Measurements from ENCODE around the gene NUP85.
"Not testable (repeated sequence)": the region's sequence is repeated elsewhere in the genome, so short reads cannot be mapped to it uniquely, and the experiment has no call there.

The NUP85 gene, protein sequence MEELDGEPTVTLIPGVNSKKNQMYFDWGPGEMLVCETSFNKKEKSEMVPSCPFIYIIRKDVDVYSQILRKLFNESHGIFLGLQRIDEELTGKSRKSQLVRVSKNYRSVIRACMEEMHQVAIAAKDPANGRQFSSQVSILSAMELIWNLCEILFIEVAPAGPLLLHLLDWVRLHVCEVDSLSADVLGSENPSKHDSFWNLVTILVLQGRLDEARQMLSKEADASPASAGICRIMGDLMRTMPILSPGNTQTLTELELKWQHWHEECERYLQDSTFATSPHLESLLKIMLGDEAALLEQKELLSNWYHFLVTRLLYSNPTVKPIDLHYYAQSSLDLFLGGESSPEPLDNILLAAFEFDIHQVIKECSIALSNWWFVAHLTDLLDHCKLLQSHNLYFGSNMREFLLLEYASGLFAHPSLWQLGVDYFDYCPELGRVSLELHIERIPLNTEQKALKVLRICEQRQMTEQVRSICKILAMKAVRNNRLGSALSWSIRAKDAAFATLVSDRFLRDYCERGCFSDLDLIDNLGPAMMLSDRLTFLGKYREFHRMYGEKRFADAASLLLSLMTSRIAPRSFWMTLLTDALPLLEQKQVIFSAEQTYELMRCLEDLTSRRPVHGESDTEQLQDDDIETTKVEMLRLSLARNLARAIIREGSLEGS

DNA sequence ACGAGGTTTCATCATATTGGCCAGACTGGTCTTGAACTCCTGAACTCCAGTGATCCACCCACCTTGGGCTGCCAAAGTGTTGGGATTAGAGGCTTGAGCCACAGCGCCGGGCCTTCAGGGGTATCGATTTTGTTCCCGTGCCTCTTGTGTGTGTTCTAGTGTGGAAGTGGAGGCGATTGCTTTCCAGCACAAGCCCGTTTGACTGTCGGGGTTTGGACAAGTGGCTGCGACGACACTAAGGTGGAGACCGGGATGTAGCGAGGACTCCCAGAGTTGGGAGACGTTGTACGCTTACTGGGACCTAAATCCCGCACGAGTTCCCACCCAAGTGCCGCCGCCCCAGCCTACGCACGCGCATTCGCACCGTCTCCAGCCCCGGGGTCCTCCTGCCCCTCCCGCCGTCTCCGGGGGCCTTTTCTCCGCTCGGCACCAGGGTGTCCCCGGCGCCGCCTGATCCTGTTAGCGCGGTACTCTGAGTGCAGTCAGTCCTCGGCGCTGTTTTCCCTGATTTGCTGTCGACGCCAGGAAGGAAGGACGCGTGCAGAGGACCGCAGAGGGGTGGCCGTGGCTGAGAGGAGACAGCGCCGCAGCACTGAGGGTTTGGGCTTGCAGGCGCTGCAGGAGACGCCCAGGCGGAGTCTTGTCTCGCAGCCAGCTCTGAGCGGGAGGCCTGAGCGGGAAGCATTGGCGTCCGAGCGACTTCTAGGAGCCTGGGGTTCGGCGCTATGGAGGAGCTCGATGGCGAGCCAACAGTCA lies at the start of gene NUP85:
NUP85 (plus strand) TSS at position 643 of the 756 bp plus-strand sequence; CDS start at position 726, 83 bp downstream.
- DNase-seq (ENCODE audit: low read depth, low spot score) = peak; percentile 87

DNA sequence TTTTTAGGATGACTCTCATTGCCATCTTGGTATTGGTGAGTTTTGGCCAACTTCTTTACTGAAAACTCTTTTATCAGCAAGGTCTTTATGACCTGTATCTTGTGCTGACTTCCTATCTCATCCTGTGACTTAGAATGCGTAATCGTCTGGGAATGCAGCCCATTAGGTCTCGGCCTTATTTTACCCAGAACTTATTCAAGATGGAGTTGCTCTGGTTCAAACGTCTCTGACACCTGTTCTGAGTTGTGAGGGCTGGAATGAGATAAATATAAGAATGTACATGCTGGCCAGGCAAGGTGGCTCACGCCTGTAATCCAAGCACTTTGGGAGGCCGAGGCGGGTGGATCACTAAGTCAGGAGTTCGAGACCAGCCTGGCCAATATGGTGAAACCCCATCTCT lies 47.0 kb upstream of the NUP85 start:
- not testable (repeated sequence) for DNase-seq (ENCODE audit: low read depth, low spot score)

DNA sequence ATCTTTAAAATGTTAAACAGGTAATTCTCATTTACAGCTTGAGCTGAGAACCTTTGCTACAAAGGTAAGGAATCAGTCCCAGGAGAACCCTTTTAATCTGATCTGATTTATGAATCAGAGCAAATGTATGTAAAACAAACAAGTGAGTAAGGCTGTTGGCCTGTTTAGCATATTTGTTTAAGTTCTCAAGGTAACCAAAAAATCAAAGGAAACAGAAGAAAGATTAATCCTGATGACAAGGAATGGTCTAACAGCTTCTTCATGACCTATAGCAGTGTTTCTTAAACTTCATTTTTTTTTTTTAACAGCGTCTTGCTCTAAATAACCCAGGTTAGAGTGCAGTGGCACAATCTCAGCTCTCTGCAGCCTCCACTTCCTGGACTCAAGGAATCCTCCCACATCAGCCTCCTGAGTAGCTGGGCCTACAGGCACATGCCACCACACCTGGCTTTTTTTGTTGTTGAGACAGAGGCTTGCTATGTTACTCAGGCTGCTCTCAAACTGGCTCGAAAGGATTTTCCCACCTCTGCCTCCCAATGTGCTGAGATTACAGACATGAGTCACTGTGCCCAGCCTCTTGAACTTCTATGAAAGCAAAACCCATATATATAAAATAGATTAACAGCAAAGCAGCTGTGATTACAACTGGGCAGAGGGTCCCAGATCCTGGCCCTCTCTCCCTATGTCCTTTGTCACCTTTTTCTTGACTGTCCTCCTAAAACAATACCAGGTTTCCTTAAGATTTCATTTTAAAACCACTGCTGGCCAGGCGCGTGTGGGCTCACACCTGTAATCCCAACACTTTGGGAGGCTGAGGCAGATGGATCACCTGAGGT lies 46.1 kb upstream of the NUP85 start:
- DNase-seq (ENCODE audit: low read depth, low spot score) = no peak

DNA sequence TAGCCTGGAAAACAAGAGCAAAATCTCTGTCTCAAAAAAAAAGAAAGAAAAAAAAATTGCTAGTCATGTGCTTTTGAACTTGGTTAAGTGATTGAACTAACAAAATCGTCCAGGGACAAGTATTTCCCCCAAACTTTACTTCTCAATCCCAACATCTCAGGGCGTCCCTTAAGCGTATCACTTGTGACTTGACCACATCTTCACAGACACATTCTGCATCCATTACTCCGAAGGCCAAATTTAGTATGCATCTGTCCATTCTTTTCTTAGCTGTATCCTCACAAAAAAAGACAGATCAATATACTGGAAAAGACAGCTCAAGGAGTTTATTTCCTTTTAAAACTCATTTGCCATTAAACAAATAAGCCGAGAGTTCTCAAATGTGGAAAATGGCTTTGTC lies 45.3 kb upstream of the NUP85 start:
- DNase-seq (ENCODE audit: low read depth, low spot score) = no peak

DNA sequence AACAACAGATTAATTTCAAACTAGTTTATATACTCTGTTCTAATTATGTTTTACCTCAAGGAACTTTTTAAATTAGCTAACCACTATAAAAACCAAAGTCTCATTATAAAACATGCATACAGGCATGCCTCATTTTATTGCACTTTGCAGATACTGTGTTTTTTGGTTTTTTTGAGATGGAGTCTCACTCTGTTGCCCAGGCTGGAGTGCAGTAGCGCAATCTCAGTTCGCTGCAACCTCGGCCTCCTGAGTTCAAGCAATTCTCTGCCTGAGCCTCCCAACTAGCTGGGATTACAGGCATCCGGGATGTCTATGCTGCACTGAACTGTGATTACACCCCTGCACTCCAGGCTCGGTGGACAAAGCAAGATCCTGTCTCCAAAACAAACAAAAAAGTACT lies 42.4 kb upstream of the NUP85 start:
- DNase-seq (ENCODE audit: low read depth, low spot score) = no peak

DNA sequence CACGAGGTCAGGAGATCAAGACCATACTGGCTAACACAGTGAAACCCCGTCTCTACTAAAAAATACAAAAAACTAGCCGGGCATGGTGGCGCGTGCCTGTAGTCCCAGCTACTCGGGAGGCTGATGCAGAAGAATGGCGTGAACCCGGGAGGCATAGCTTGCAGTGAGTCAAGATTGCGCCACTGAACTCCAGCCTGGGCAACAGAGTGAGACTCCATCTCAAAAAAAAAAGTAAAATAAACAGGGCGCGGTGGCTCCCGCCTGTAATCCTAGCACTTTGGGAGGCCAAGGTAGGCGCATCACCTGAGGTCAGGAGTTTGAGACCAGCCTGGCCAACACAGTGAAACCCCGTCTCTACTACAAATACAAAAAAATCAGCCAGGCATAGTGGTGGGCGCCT lies 40.9 kb upstream of the NUP85 start:
- DNase-seq (ENCODE audit: low read depth, low spot score) = not testable (repeated sequence)

DNA sequence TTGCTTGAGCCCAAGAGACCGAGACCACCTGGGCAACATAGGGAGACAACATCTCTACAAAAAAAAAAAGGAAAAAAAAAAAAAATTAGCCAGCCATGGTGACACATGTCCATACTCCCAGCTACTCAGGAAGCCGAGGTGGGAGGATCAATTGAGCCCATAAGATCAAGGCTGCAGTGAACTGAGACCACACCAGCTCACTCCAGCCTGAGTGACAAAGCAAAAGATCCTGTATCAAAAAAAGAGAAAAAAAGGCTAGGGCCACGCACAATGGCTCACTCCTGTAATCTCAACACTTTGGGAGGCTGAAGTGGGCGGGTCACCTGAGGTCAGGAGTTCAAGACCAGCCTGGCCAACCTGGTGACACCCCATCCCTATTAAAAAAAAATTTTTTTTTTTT lies 36.5 kb upstream of the NUP85 start:
- no peak for DNase-seq (ENCODE audit: low read depth, low spot score)

DNA sequence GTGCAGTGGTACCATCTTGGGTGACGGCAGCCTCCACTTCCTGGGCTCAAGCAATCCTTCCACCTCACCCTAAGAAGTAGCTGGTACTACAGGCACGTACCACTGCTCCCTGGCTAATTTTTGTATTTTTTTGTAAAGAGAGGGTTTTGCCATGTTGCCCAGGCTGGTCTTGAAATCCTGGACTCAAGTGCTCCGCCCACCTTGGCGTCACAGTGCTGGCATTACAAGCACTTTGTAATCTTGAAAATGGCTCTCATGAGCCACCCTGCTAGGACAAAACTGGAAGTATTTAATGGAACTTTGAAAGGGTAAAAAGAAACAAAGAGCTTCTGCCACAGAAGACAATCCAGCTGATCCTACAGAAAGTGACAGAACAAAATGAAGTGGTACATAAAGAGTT lies 32.0 kb upstream of the NUP85 start:
- DNase-seq (ENCODE audit: low read depth, low spot score) = no peak

DNA sequence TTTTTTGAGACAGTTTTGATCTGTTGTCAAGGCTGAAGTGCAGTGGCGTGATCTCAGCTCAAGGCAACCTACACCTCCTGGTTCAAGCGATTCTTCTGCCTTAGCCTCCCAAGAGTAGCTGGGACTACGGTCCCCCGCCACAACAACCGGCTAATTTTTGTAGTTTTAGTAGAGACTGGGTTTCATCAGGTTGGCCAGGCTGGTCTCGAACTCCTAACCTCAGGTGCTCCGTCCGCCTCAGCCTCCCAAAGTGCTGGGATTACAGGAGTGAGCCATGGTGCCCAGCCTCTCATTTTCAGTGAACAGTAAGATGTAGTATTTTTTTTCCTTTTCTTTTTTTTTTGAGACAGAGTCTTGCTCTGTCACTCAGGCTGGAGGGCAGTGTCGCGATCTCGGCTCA lies 30.5 kb upstream of the NUP85 start:
- no peak for DNase-seq (ENCODE audit: low read depth, low spot score)

DNA sequence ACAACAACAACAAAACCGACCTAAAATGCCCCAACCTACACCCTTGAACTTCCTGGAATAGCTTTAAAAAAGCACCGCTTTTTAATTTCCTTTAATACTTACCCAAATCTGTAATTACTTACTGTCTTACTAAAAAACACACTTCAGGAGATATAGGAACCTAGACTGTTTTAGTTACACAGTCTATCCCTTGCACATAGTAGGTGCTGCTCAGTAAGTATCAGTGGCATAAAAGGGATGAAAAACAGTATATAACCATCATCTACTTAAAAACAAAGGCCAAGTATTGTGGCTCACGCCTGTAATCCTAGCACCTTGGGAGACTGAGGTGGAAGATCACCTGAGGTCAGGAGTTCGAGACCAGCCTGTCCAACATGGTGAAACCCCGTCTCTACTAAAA lies 28.9 kb upstream of the NUP85 start:
- no peak for DNase-seq (ENCODE audit: low read depth, low spot score)

DNA sequence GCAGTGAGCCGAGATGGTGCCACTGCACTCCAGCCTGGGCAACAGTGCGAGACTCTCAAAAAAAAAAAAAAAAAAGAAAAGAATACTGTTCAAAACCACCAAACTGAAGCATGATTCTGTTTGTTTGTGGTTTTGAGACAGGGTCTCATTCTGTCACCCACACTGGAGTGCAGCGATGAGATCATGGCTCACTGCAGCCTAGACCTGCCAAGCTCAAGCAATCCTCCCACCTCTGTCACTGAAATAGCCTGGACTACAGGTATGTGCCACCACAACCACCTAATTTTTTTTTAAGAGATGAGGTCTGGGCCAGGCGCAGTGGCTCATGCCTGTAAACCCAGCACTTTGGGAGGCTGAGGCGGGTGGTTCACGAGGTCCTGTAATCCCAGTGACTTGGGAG lies 27.0 kb upstream of the NUP85 start:
- DNase-seq (ENCODE audit: low read depth, low spot score) = no peak

DNA sequence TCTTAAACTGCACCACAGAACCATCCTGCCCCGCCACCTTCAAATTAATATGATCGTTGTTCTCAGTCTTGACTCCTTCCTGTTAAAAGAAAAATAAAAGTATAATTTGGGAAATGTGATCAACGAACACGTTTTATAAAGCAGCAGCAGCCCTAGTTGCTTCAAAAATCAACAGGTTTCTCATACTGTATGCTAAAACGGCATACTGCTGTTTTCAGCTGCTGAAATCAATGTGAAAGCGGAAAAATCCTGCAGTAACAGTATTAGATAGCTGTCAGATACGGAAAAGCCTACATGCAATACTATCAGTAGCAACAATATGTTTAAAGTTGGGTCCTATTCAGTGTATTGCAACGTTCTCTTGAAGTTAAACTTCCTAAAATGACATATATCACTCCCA lies 24.4 kb upstream of the NUP85 start:
- no peak for DNase-seq (ENCODE audit: low read depth, low spot score)

DNA sequence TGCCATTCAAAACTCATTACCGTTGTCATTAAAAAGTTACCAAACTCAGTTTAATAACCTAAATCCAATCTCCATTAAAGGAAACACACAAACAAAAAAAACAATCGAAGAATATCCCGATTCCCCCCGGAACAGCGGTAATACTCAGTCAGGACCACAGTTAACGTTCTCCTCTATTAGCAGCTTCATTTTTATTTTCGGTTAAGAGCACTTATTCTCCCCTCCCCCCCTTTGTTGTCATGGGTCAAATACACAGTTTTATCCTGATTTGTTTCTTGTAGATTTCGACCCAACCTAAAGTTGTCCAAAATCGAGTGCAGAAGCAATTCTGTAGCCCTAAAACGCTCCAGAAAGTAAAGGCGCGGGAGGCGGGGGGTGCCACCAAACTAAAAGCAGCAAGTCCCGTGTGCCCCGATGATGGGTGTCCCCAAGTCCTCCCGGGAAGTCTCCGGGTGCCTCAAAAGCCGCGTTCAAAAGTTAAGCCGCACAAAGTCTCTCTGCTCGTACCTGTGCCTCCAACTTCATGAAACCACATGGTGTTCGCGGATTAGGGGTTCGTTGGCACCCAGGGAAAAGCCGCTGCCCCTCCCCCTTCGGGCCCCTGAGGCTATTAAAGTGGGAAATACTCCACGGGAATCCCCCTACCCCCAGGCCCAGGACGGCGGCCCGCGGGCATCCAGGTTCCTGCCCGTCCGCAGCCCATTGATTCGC lies 23.7 kb upstream of the NUP85 start:
- no peak for DNase-seq (ENCODE audit: low read depth, low spot score)

DNA sequence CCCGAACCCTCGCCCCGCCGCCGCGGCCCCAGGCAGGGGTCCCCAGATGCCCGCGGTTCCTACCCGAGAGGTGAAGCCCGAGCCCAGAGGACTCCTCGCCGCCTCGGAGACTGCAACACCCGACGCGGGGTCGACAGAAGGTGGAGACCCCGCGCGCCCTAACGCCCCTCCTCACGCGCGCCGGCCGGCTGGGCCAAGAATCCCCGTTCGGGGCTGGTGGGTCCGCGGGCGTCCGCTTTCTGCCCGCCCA lies 23.2 kb upstream of the NUP85 start:
- no peak for DNase-seq (ENCODE audit: low read depth, low spot score)

DNA sequence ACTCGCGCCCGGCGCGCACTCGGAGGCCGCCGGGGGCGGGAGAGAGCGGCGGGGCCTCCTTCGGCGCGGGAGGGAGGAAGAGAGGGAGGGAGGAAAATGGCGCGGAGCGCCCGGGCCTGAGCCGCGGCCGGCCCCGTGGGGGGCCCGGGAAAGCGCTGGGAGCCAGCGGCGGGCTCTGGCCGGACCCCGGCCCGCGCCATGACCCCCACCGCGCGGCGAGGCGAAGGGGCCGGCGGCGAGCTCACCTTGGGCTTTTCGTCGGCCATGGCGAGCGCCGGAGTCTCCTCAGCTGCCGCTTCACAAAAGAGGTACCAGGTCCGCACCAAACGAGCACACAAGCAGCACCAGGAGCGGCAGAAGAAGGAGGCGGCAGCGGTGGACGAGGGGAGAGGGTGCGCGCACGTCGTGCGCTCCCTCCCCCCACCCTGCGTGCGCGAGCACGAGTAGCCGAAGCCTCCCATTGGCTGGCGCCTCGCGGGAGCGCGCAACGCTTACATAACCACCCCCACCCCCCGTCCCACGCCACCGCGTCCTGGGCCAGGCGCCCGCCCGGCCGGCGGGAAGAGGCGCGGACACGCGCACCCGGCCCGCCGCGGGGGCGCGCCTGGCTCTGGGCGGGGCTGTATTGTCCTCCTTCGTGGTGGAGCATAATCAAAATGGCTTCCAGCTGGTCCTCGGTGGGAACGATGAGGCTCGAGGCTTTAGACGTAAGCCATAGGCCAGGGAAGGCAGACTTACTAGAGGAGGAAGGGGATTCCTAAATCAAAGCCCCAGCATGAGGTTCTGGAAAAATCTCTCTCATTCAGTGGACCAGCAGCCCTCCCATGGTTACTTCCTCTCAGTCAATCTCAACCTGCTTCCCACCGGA lies 22.7 kb upstream of the NUP85 start, which contains the start of gene SUMO2:
SUMO2 (minus strand) TSS at position 391 of the 868 bp plus-strand sequence; CDS start at position 266, 125 bp downstream.
- peak; percentile 95 for DNase-seq (ENCODE audit: low read depth, low spot score)

DNA sequence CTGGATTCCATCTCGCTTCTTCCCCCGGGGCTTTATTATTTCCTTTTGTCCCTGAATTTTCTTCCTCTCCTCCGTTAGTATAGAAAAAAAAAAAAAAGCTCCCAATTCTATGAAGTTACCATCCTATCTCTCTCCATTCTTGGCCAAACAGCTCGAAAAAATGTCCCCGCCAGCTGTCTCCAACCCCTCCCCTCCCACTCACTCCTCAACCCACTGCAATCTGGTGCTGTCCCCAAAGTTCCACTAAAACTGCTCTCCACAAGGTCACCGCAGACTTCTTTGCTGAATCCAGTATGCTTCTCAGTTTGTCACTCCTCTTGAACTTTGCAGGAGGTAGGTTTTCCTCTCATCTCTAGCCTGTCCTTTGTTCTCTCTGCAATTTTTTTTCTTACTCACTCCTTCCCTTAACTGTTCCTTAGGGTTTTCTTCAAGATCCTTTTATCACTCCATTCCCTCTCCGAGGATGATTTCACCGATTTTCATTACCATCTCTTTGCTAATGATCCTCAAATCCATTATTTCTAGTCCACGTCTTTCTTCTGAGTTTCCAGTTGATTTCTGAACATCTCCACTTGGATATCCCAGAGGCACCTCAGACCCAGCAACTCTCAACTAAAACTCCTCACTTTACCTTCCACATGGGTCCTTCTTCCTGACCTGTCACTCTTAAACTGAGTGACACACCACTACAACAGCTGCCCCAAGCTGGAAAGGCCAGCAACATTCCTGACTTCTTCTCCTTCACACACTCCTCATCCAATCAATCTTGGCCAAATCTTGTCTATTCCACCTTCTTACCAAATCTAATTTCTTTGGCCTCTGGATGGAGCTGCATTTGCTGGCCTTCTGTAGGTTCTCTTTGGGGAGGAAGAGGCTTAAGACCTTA lies 21.2 kb upstream of the NUP85 start:
- no peak for DNase-seq (ENCODE audit: low read depth, low spot score)

DNA sequence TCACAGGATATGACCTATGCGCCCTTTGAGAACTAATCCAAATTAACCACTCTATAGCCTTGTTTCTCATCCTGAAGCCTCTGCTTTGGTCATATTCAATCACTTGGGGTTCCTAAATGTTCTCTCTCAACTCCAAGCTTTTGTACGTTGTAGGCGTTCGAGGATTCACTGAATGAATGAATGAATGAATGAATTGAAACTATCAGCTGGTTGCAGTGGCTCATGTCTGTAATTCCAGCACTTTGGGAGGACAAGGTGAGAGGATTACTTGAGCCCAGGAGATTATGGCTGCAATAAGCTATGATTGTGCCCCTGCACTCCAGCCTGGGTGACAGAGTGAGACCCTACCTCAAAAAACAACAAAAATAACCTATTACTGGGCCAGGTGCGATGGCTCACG lies 16.9 kb upstream of the NUP85 start:
- DNase-seq (ENCODE audit: low read depth, low spot score) = no peak

DNA sequence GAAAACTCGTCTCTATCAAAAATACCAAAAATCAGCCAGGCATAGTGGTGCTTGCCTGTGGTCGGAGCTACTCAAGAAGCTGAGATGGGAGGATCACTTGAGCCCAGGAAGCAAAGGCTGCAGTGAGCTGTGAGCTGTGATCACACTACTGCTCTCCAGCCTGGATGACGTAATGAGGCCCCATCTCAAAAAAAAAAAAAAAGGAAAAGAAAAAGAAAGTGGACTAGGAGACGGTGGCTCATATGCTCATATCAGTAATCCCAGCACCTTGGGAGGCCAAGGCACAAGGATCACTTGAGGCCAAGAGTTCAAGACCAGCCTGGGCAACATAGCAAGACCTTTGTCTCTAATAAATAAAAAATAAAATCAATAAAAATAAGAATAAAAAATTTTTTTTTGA lies 13.9 kb upstream of the NUP85 start:
- no peak for DNase-seq (ENCODE audit: low read depth, low spot score)

DNA sequence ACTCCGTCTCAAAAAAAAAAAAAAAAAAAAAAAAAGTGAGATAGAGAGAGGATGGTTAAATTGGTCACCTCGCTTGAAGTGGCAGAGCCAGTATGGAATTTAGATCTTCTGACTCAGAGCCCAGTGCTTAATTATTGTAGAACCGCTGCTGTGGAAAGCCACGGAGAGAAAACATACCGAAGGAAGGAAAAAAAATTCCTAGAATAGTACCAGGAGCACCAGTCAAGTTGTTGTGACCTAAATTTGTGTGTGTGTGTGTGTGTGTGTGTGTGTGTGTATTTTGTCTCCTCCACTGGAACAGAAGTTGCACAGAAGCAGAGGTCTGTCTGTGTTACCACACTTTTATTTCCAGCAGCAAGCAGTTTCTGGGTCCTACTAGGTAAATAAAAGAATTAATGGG lies 10.6 kb upstream of the NUP85 start:
- no peak for DNase-seq (ENCODE audit: low read depth, low spot score)
